NCI-H510A (cell line): Measurements from ENCODE around the gene EPN2.

Experiments
- DNase-seq: peaks from one replicate; lab custom pipeline; 2025; lab: John Stamatoyannopoulos, UW

EPN2 gene

GRCh38 chr17:19331134-19331533, 94.0 kb downstream of the EPN2 start:
- no peak for DNase-seq

GRCh38 chr17:19331543-19332245, 94.5 kb downstream of the EPN2 start:
- no peak for DNase-seq

- DNase-seq, result no peak
Measured at GRCh38 chr17:19332371-19333131, 95.4 kb downstream of the EPN2 start.

- no peak for DNase-seq
Measured at GRCh38 chr17:19333132-19333440, 95.9 kb downstream of the EPN2 start.

GRCh38 chr17:19333736-19334290, 96.6 kb downstream of the EPN2 start:
- no peak for DNase-seq

- DNase-seq, result no peak
Measured at GRCh38 chr17:19334331-19334730, 97.2 kb downstream of the EPN2 start.

GRCh38 chr17:19335951-19336631, 98.9 kb downstream of the EPN2 start:
- no peak for DNase-seq

GRCh38 chr17:19336938-19337711, 100.0 kb downstream of the EPN2 start:
- DNase-seq, result no peak

- no peak for DNase-seq
Measured at GRCh38 chr17:19337712-19338023, 100.5 kb downstream of the EPN2 start.

- peak; percentile 34 for DNase-seq
Measured at GRCh38 chr17:19338031-19338990, 101.1 kb downstream of the EPN2 start.

GRCh38 chr17:19339341-19339815, 102.2 kb downstream of the EPN2 start:
- DNase-seq, result no peak

- DNase-seq, result no peak
Measured at GRCh38 chr17:19341211-19341631, 104.1 kb downstream of the EPN2 start.

- DNase-seq, result no peak
Measured at GRCh38 chr17:19341641-19342610, 104.8 kb downstream of the EPN2 start.

- no peak for DNase-seq
Measured at GRCh38 chr17:19342611-19343255, 105.6 kb downstream of the EPN2 start.

GRCh38 chr17:19343256-19343630, 106.1 kb downstream of the EPN2 start:
- no peak for DNase-seq

- DNase-seq, result no peak
Measured at GRCh38 chr17:19343671-19344151, 106.5 kb downstream of the EPN2 start.

- no peak for DNase-seq
Measured at GRCh38 chr17:19344311-19345066, 107.3 kb downstream of the EPN2 start.

- no peak for DNase-seq
Measured at GRCh38 chr17:19345067-19345460, 107.9 kb downstream of the EPN2 start.
